Activated naive CD4-positive, alpha-beta T cell treated with anti-CD3 and anti-CD28 coated beads for 36 hours (primary cell): Measurements from ENCODE around the gene P2RX1. TPM values are rescaled to one million over a fixed set of nuclear protein-coding genes. Genes with fewer than 3 reads are reported as not detected.

Source experiments
- CTCF ChIA-PET: fragments of 350-600 bp; sonication (Branson Sonifier 250); formaldehyde crosslinking; loops from one replicate; lab custom pipeline; 2021; ENCODE audit warnings: antibody characterized with exemption; lab: Charles Lee
- DNase-seq: peaks from one replicate; pipeline ENCODE4 v3.0.0-alpha.2; 2020
- H3K27ac Mint-ChIP-seq: one replicate; pipeline ENCODE4 v1.8.0; 2021; ENCODE audit warnings: mild to moderate bottlenecking, mixed read lengths
- H3K27me3 Mint-ChIP-seq: one replicate; pipeline ENCODE4 v1.8.0; 2021; ENCODE audit warnings: low read depth, mixed read lengths
- H3K36me3 Mint-ChIP-seq: one replicate; pipeline ENCODE4 v1.8.0; 2021; ENCODE audit warnings: low read depth, mixed read lengths
- H3K4me1 Mint-ChIP-seq: one replicate; pipeline ENCODE4 v1.8.0; 2021; ENCODE audit warnings: low read depth, mixed read lengths
- H3K4me3 Mint-ChIP-seq: one replicate; pipeline ENCODE4 v1.8.0; 2021; ENCODE audit warnings: mild to moderate bottlenecking, moderate library complexity, mixed read lengths
- H3K9me3 Mint-ChIP-seq: one replicate; pipeline ENCODE4 v1.8.0; 2021; ENCODE audit warnings: mixed read lengths
- intact Hi-C: fragments of 100-400 bp; cut with micrococcal nuclease; formaldehyde crosslinking; loops from one replicate; pipeline ENCODE4 v1.15.1; 2023
- total RNA-seq, 2 experiments: library from RNA; stranded (reverse); gene quantifications; one replicate each; pipeline ENCODE4 v1.2.3, GENCODE V29; 2021

The P2RX1 gene
- total RNA-seq, 2 experiments from 2014 or later, result 0.10 to 0.17 TPM

- CTCF ChIA-PET, result interaction anchor here (1.0 kb wide), 1 partner anchor 45 kb away, joined by 6 read pairs; no protein-coding TSS in a partner anchor
- Mint-ChIP-seq H3K9me3 (no peaks in the 10 kb centered on the region), H3K36me3 (peaks cover 7% of the 10 kb centered on the region), H3K4me1 (peaks cover 68% of the 10 kb centered on the region), H3K27ac (peak overlapping the region; percentile 73), H3K27me3 (no peaks in the 10 kb centered on the region), H3K4me3 (no peak overlapping the region)
- DNase-seq, result peak; percentile 19
- intact Hi-C loops, result no loop called here
These were observed 43.1 kb upstream of the P2RX1 start for GRCh38 chr17:3959295-3959899.

DNA sequence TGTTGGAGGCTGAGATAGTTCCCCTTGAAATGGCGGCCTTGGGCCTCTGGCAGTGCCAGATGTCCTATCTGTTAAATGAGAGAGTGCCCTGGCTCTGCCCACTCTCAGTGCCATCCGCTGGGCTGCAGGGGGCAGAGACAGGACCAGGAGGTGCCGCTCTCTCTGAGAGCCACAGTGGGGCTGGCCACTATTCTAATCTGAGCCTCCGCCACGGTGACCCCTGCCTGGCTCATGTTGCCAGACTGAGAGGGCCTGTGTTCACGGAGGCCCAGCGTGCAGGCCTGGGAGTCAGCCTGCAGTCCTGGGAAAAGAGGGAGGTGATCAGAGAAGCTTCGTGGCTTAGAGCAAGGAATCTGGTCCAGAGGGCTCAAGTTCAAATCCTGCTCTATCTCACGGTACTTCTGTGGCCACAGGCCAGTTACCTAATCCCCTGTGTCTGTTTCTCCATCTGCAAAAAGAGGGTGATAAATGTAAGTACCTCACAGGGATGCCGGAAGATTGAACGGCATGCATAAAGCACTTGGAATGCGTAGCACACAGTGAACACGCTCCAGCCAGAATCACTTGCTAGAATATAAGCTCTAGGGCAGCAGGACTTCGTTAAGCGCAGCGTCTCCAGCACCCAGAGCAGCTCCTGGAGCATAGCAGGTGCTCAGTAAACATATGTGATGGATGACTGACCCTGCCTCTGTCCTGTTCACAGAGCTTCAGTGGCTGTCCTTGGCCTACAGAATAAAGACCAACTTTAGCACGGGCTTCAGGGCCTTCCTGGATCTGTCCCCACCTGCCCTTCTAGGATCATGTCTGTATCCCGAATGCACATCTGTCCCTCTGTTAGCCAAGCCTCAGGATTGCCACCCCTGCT lies 41.7 kb upstream of the P2RX1 start:
- Mint-ChIP-seq H3K9me3 (no peaks in the 10 kb centered on the region), H3K36me3 (peaks cover 3% of the 10 kb centered on the region), H3K27ac (no peak overlapping the region), H3K4me1 (peaks cover 65% of the 10 kb centered on the region), H3K27me3 (no peaks in the 10 kb centered on the region), H3K4me3 (no peak overlapping the region)
- intact Hi-C loops, result no loop called here
- CTCF ChIA-PET, result no interaction called here
- DNase-seq, result no peak

DNA sequence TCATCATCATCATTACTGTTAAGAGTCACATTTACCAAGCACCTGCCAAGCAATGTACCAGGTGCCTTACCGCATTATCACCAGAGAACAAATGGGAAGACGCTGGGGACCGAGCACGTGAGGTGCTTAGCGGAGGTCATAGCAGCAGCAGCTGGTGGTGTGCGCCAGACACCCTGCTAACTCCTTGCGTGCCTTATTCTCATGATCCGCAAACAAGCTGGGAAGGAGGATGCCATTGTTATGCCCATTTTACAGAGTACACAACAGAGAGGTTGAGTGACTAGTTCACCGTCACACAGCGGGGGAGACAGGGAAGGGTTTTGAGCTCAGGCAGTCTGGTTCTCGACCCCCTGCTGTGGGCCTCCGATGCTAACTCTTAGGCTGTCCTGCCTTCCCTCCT lies 40.7 kb upstream of the P2RX1 start:
- H3K27me3 Mint-ChIP-seq, result no peaks in the 10 kb centered on the region
- no peak overlapping the region for H3K4me3 Mint-ChIP-seq
- H3K36me3 Mint-ChIP-seq, result peaks cover 3% of the 10 kb centered on the region
- H3K9me3 Mint-ChIP-seq, result no peaks in the 10 kb centered on the region
- intact Hi-C loops, result no loop called here
- no peak for DNase-seq
- CTCF ChIA-PET, result interaction anchor here (0.6 to 0.9 kb wide), 2 partner anchors 8 to 1200 kb away, joined by 3 to 4 read pairs; no protein-coding TSS in a partner anchor
- H3K4me1 Mint-ChIP-seq, result peaks cover 55% of the 10 kb centered on the region
- H3K27ac Mint-ChIP-seq, result peak overlapping the region; percentile 76

DNA sequence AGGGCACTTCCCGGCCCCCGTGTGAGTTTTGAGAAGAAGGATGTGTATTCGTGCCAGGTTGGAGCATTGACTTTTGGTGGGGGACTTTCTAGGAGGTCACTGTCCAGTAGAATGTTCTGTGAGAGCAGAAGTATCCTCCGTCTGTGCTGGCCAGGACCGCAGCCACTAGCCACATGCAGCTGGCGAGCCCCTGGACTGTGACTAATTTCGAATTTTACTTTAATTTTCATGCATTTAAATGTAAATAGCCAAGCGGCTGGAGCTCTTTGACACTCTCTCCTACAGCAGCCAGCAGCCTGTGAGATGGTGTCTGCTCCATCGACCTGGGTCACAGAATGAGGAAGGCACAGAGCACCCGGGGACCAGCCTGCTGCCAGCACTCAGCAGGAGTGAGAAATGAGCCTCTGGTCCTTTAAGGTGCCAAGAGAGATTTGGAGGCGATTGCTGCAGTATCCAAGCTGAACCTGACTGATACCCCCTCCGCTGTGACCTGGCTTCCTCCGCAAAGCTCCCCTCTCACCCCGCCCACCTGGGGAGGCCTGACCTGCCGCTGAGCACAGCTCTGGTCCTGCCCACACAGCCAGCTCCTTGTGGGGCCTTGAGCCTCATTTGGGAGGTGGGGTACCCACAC lies 40.2 kb upstream of the P2RX1 start:
- Mint-ChIP-seq H3K27ac (peak overlapping the region; percentile 76), H3K36me3 (peaks cover 3% of the 10 kb centered on the region), H3K4me1 (peaks cover 50% of the 10 kb centered on the region), H3K9me3 (no peaks in the 10 kb centered on the region), H3K27me3 (no peaks in the 10 kb centered on the region), H3K4me3 (no peak overlapping the region)
- CTCF ChIA-PET, result interaction anchor here (0.9 kb wide), 1 partner anchor 9 kb away, joined by 4 read pairs; no protein-coding TSS in a partner anchor
- no peak for DNase-seq
- intact Hi-C loops, result no loop called here

- no peak for DNase-seq
- intact Hi-C loops, result no loop called here
- Mint-ChIP-seq H3K27me3 (no peaks in the 10 kb centered on the region), H3K4me1 (peaks cover 41% of the 10 kb centered on the region), H3K36me3 (peaks cover 3% of the 10 kb centered on the region), H3K4me3 (no peak overlapping the region), H3K9me3 (no peaks in the 10 kb centered on the region), H3K27ac (peak overlapping the region; percentile 31)
- CTCF ChIA-PET, result interaction anchor here (0.7 kb wide), 1 partner anchor 42 kb away, joined by 3 read pairs; no protein-coding TSS in a partner anchor
These were observed 39.4 kb upstream of the P2RX1 start for GRCh38 chr17:3955673-3955988.

- no peaks in the 10 kb centered on the region for H3K27me3 Mint-ChIP-seq
- H3K4me3 Mint-ChIP-seq, result no peak overlapping the region
- no peaks in the 10 kb centered on the region for H3K9me3 Mint-ChIP-seq
- H3K36me3 Mint-ChIP-seq, result peaks cover 3% of the 10 kb centered on the region
- H3K4me1 Mint-ChIP-seq, result peaks cover 36% of the 10 kb centered on the region
- intact Hi-C loops, result no loop called here
- CTCF ChIA-PET, result interaction anchor here (0.7 kb wide), 1 partner anchor 41 kb away, joined by 3 read pairs; no protein-coding TSS in a partner anchor
- H3K27ac Mint-ChIP-seq, result no peak overlapping the region
- no peak for DNase-seq
These were observed 38.9 kb upstream of the P2RX1 start for GRCh38 chr17:3954976-3955672.

GRCh38 chr17:3954086-3954485 lies 37.8 kb upstream of the P2RX1 start:
- peaks cover 26% of the 10 kb centered on the region for H3K4me1 Mint-ChIP-seq
- no peak for DNase-seq
- intact Hi-C loops, result no loop called here
- CTCF ChIA-PET, result no interaction called here
- no peak overlapping the region for H3K27ac Mint-ChIP-seq
- no peaks in the 10 kb centered on the region for H3K9me3 Mint-ChIP-seq
- H3K27me3 Mint-ChIP-seq, result no peaks in the 10 kb centered on the region
- H3K36me3 Mint-ChIP-seq, result peaks cover 8% of the 10 kb centered on the region
- H3K4me3 Mint-ChIP-seq, result no peak overlapping the region

- no peak overlapping the region for H3K27ac Mint-ChIP-seq
- no peak overlapping the region for H3K4me3 Mint-ChIP-seq
- H3K9me3 Mint-ChIP-seq, result no peaks in the 10 kb centered on the region
- intact Hi-C loops, result no loop called here
- H3K4me1 Mint-ChIP-seq, result peaks cover 25% of the 10 kb centered on the region
- H3K27me3 Mint-ChIP-seq, result no peaks in the 10 kb centered on the region
- CTCF ChIA-PET, result no interaction called here
- H3K36me3 Mint-ChIP-seq, result peaks cover 8% of the 10 kb centered on the region
- no peak for DNase-seq
These were observed 37.3 kb upstream of the P2RX1 start for GRCh38 chr17:3953542-3953941.

- Mint-ChIP-seq H3K4me1 (peaks cover 15% of the 10 kb centered on the region), H3K27me3 (no peaks in the 10 kb centered on the region), H3K4me3 (no peak overlapping the region), H3K36me3 (peaks cover 12% of the 10 kb centered on the region), H3K9me3 (no peaks in the 10 kb centered on the region), H3K27ac (no peak overlapping the region)
- DNase-seq, result no peak
- intact Hi-C loops, result no loop called here
- CTCF ChIA-PET, result no interaction called here
These were observed 35.9 kb upstream of the P2RX1 start for GRCh38 chr17:3952186-3952585.

GRCh38 chr17:3951420-3951819 lies 35.2 kb upstream of the P2RX1 start:
- CTCF ChIA-PET, result no interaction called here
- Mint-ChIP-seq H3K36me3 (peaks cover 11% of the 10 kb centered on the region), H3K27me3 (no peaks in the 10 kb centered on the region), H3K4me1 (peaks cover 9% of the 10 kb centered on the region), H3K4me3 (no peak overlapping the region), H3K27ac (no peak overlapping the region), H3K9me3 (no peaks in the 10 kb centered on the region)
- DNase-seq, result no peak
- intact Hi-C loops, result no loop called here

DNA sequence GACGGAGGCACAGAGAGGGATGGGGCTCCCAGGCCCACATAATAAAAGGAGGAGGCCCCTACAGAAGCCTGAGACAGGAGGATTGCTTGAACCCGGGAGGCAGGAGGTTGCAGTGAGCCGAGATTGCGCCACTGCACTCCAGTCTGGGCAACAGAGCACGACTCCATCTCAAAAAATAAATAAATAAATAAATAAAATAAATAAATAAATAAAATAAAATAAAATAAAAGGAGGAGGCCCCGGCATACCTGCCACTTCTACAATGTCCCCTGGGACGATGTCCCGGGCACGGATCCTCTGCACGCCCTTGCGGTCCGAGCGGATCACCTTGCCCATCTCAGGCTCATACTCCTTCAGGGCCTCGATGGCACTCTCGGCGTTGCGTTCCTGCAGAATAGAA lies 34.7 kb upstream of the P2RX1 start:
- intact Hi-C loops, result no loop called here
- Mint-ChIP-seq H3K4me1 (peaks cover 5% of the 10 kb centered on the region), H3K27ac (no peak overlapping the region), H3K4me3 (no peak overlapping the region), H3K36me3 (peaks cover 11% of the 10 kb centered on the region), H3K27me3 (no peaks in the 10 kb centered on the region), H3K9me3 (no peaks in the 10 kb centered on the region)
- CTCF ChIA-PET, result interaction anchor here (1.8 kb wide), 1 partner anchor 37 kb away, joined by 7 read pairs; no protein-coding TSS in a partner anchor
- DNase-seq, result no peak

DNA sequence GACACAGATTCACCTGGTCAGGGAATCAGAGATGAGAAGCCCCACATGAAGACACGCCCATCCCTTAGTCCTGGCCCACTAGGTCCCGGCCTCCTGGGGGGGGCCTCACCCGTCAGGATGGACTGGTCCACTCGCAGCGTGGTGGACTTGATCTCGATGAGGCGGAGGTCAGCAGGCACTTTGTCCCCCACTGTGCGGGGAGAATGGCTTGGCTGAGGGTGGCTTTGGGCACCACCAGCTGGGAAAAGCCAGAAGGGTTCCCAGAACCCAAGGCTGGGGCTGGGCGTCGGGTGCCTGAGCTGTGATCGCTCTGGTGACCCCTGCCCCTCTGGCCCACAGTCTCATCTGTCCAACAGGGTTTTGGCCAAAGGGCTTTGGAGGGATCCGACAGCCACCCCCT lies 34.3 kb upstream of the P2RX1 start:
- Mint-ChIP-seq H3K4me3 (no peak overlapping the region), H3K27ac (no peak overlapping the region), H3K9me3 (no peaks in the 10 kb centered on the region), H3K27me3 (no peaks in the 10 kb centered on the region), H3K4me1 (peaks cover 3% of the 10 kb centered on the region), H3K36me3 (peaks cover 15% of the 10 kb centered on the region)
- intact Hi-C loops, result no loop called here
- CTCF ChIA-PET, result interaction anchor here (1.8 kb wide), 1 partner anchor 37 kb away, joined by 7 read pairs; no protein-coding TSS in a partner anchor
- no peak for DNase-seq
